Measurements from ENCODE around the gene SLC25A4.
"Not testable (repeated sequence)": the region's sequence is repeated elsewhere in the genome, so short reads cannot be mapped to it uniquely, and the experiment has no call there.

Gene SLC25A4

GRCh38 chr4:185110375-185110823, 32.7 kb upstream of the SLC25A4 start:
- Mint-ChIP-seq H3K36me3 (ENCODE audit: low read depth) (no peaks in the 10 kb centered on the region), H3K4me3 (no peak overlapping the region), H3K4me1 (ENCODE audit: low read depth) (no peaks in the 10 kb centered on the region), H3K27ac (no peak overlapping the region), H3K27me3 (peaks cover 19% of the 10 kb centered on the region), H3K9me3 (no peaks in the 10 kb centered on the region)
- intact Hi-C loops (cut with micrococcal nuclease) = no loop called here

GRCh38 chr4:185112104-185112503, 31.0 kb upstream of the SLC25A4 start:
- H3K9me3 Mint-ChIP-seq = no peaks in the 10 kb centered on the region
- no peaks in the 10 kb centered on the region for H3K36me3 Mint-ChIP-seq (ENCODE audit: low read depth)

GRCh38 chr4:185113340-185113739, 29.7 kb upstream of the SLC25A4 start:
- H3K27me3 Mint-ChIP-seq = peaks cover 18% of the 10 kb centered on the region
- H3K4me1 Mint-ChIP-seq (ENCODE audit: low read depth) = no peaks in the 10 kb centered on the region
- no peaks in the 10 kb centered on the region for H3K9me3 Mint-ChIP-seq
- no peak overlapping the region for H3K27ac Mint-ChIP-seq
- intact Hi-C loops (cut with micrococcal nuclease) = no loop called here
- H3K36me3 Mint-ChIP-seq (ENCODE audit: low read depth) = no peaks in the 10 kb centered on the region
- no peak overlapping the region for H3K4me3 Mint-ChIP-seq

More at GRCh38 chr4:185112104-185112503, 31.0 kb upstream of the SLC25A4 start:
- peaks cover 22% of the 10 kb centered on the region for H3K27me3 Mint-ChIP-seq
- intact Hi-C loops (cut with micrococcal nuclease) = no loop called here
- no peak overlapping the region for H3K27ac Mint-ChIP-seq
- no peaks in the 10 kb centered on the region for H3K4me1 Mint-ChIP-seq (ENCODE audit: low read depth)
- H3K4me3 Mint-ChIP-seq = no peak overlapping the region

GRCh38 chr4:185115827-185116232, 27.2 kb upstream of the SLC25A4 start:
- no peaks in the 10 kb centered on the region for H3K36me3 Mint-ChIP-seq (ENCODE audit: low read depth)
- H3K4me1 Mint-ChIP-seq (ENCODE audit: low read depth) = peaks cover 6% of the 10 kb centered on the region

GRCh38 chr4:185117300-185117934, 25.6 kb upstream of the SLC25A4 start:
- Mint-ChIP-seq H3K27me3 (peaks cover 24% of the 10 kb centered on the region), H3K9me3 (no peaks in the 10 kb centered on the region), H3K4me1 (ENCODE audit: low read depth) (peaks cover 6% of the 10 kb centered on the region), H3K4me3 (no peak overlapping the region), H3K36me3 (ENCODE audit: low read depth) (no peaks in the 10 kb centered on the region), H3K27ac (no peak overlapping the region)
- intact Hi-C loops (cut with micrococcal nuclease) = no loop called here

More at GRCh38 chr4:185115827-185116232, 27.2 kb upstream of the SLC25A4 start:
- H3K9me3 Mint-ChIP-seq = no peaks in the 10 kb centered on the region
- H3K4me3 Mint-ChIP-seq = no peak overlapping the region
- H3K27ac Mint-ChIP-seq = no peak overlapping the region
- intact Hi-C loops (cut with micrococcal nuclease) = no loop called here
- H3K27me3 Mint-ChIP-seq = peaks cover 15% of the 10 kb centered on the region

- H3K36me3 Mint-ChIP-seq (ENCODE audit: low read depth) = no peaks in the 10 kb centered on the region
- no peak overlapping the region for H3K27ac Mint-ChIP-seq
- H3K4me3 Mint-ChIP-seq = no peak overlapping the region
- intact Hi-C loops (cut with micrococcal nuclease) = no loop called here
- H3K27me3 Mint-ChIP-seq = peaks cover 30% of the 10 kb centered on the region
- H3K9me3 Mint-ChIP-seq = no peaks in the 10 kb centered on the region
- H3K4me1 Mint-ChIP-seq (ENCODE audit: low read depth) = peaks cover 6% of the 10 kb centered on the region
These were observed 24.2 kb upstream of the SLC25A4 start for GRCh38 chr4:185118876-185119275.

- H3K4me1 Mint-ChIP-seq (ENCODE audit: low read depth); H3K36me3 Mint-ChIP-seq (ENCODE audit: low read depth); H3K4me3 Mint-ChIP-seq; intact Hi-C loops (cut with micrococcal nuclease); H3K9me3 Mint-ChIP-seq; H3K27ac Mint-ChIP-seq: not testable (repeated sequence)
- peaks cover 29% of the 10 kb centered on the region for H3K27me3 Mint-ChIP-seq
These were observed 23.6 kb upstream of the SLC25A4 start for GRCh38 chr4:185119467-185119866.

GRCh38 chr4:185119927-185120630, 23.0 kb upstream of the SLC25A4 start:
- Mint-ChIP-seq H3K4me3 (no peak overlapping the region), H3K9me3 (no peaks in the 10 kb centered on the region), H3K27me3 (peaks cover 35% of the 10 kb centered on the region), H3K27ac (no peak overlapping the region), H3K4me1 (ENCODE audit: low read depth) (peaks cover 6% of the 10 kb centered on the region), H3K36me3 (ENCODE audit: low read depth) (no peaks in the 10 kb centered on the region)
- intact Hi-C loops (cut with micrococcal nuclease) = no loop called here

- Mint-ChIP-seq H3K27ac (no peak overlapping the region), H3K36me3 (ENCODE audit: low read depth) (no peaks in the 10 kb centered on the region), H3K4me1 (ENCODE audit: low read depth) (peaks cover 6% of the 10 kb centered on the region), H3K4me3 (no peak overlapping the region), H3K9me3 (no peaks in the 10 kb centered on the region), H3K27me3 (peaks cover 39% of the 10 kb centered on the region)
- intact Hi-C loops (cut with micrococcal nuclease) = no loop called here
These were observed 22.5 kb upstream of the SLC25A4 start for GRCh38 chr4:185120631-185120946.

- H3K27me3 Mint-ChIP-seq = peaks cover 53% of the 10 kb centered on the region
- H3K4me1 Mint-ChIP-seq (ENCODE audit: low read depth) = peaks cover 14% of the 10 kb centered on the region
- intact Hi-C loops (cut with micrococcal nuclease) = no loop called here
- no peaks in the 10 kb centered on the region for H3K36me3 Mint-ChIP-seq (ENCODE audit: low read depth)
- no peaks in the 10 kb centered on the region for H3K9me3 Mint-ChIP-seq
- H3K4me3 Mint-ChIP-seq = no peak overlapping the region
- H3K27ac Mint-ChIP-seq = no peak overlapping the region
These were observed 20.3 kb upstream of the SLC25A4 start for GRCh38 chr4:185122681-185123345.

- Mint-ChIP-seq H3K27me3 (peaks cover 64% of the 10 kb centered on the region), H3K9me3 (no peaks in the 10 kb centered on the region), H3K4me1 (ENCODE audit: low read depth) (peaks cover 16% of the 10 kb centered on the region), H3K36me3 (ENCODE audit: low read depth) (no peaks in the 10 kb centered on the region), H3K27ac (no peak overlapping the region), H3K4me3 (no peak overlapping the region)
- intact Hi-C loops (cut with micrococcal nuclease) = no loop called here
These were observed 19.1 kb upstream of the SLC25A4 start for GRCh38 chr4:185124006-185124405.

GRCh38 chr4:185127021-185127925, 15.8 kb upstream of the SLC25A4 start:
- intact Hi-C loops (cut with micrococcal nuclease) = no loop called here
- no peaks in the 10 kb centered on the region for H3K36me3 Mint-ChIP-seq (ENCODE audit: low read depth)
- peaks cover 9% of the 10 kb centered on the region for H3K4me1 Mint-ChIP-seq (ENCODE audit: low read depth)
- H3K27me3 Mint-ChIP-seq = peaks cover 73% of the 10 kb centered on the region
- peak overlapping the region; percentile 67 for H3K4me3 Mint-ChIP-seq
- no peaks in the 10 kb centered on the region for H3K9me3 Mint-ChIP-seq
- H3K27ac Mint-ChIP-seq = no peak overlapping the region

- no peak overlapping the region for H3K27ac Mint-ChIP-seq
- H3K4me1 Mint-ChIP-seq (ENCODE audit: low read depth) = peaks cover 9% of the 10 kb centered on the region
- peaks cover 68% of the 10 kb centered on the region for H3K27me3 Mint-ChIP-seq
- no peaks in the 10 kb centered on the region for H3K36me3 Mint-ChIP-seq (ENCODE audit: low read depth)
- no peaks in the 10 kb centered on the region for H3K9me3 Mint-ChIP-seq
- intact Hi-C loops (cut with micrococcal nuclease) = no loop called here
- H3K4me3 Mint-ChIP-seq = peak overlapping the region; percentile 66
These were observed 14.6 kb upstream of the SLC25A4 start for GRCh38 chr4:185128272-185129119.
